HL-60 (cell line): Measurements from ENCODE around the gene LCOR.

Experiments used
- CTCF ChIP-seq: IDR thresholded peaks from one replicate; pipeline ENCODE4 v1.5.1; 2011; ENCODE audit warnings: low read length, control low read depth, inconsistent platforms; ENCODE audit not compliant: insufficient read depth
- POLR2AphosphoS5 ChIP-seq: IDR thresholded peaks from 2 replicates; pipeline ENCODE4 v1.6.1; 2012; ENCODE audit warnings: low read depth

- TF ChIP-seq CTCF (peak; percentile 67), POLR2AphosphoS5 (no peak)
Observed at GRCh38 chr10:97037365-97038361, 205.6 kb downstream of the LCOR start.
